GM12878 (cell line): ENCODE results near the gene RPL38. TPM values are rescaled to one million over a fixed set of nuclear protein-coding genes. Genes with fewer than 3 reads are reported as not detected.

Experiments
- ATAC-seq: fragments of 200-7000 bp; cut with Tn5 transposase; 3 replicates; pipeline ENCODE4 v1.9.1; 2020; ENCODE audit warnings: mild to moderate bottlenecking, moderate library complexity
- BruUV-seq: library from RNA; stranded (reverse); fragments of 400-500 nt; replicated peaks from 2 replicates; lab custom pipeline; 2021; lab: Mats Ljungman, UMichigan
- CTCF ChIA-PET: fragments of 300-600 bp; sonication (Branson Sonifier 250); formaldehyde crosslinking; extraction: SDS; loops from one replicate; lab custom pipeline; 2021; ENCODE audit warnings: inconsistent platforms; lab: Yijun Ruan, JAX
- POLR2A ChIA-PET: fragments of 350-600 bp; formaldehyde crosslinking; extraction: SDS; loops from one replicate; lab custom pipeline; 2021; ENCODE audit warnings: inconsistent platforms; lab: Charles Lee
- RAD21 ChIA-PET: fragments of 300-600 bp; sonication (Branson Sonifier 250); formaldehyde crosslinking; loops from one replicate; lab custom pipeline; 2023; ENCODE audit warnings: antibody characterized with exemption; ENCODE audit not compliant: unreplicated experiment; lab: Charles Lee
- SMC1A ChIA-PET: fragments of 300-600 bp; sonication (Branson Sonifier 250); formaldehyde crosslinking; loops from one replicate; lab custom pipeline; 2023; ENCODE audit not compliant: unreplicated experiment, uncharacterized antibody; lab: Charles Lee
- DNase-seq: peaks from one replicate; pipeline ENCODE4 v3.0.0-alpha.2; 2011; ENCODE audit warnings: low read depth, low spot score
- FAIRE-seq: peaks from 3 replicates; lab custom pipeline; 2011; peaks lifted over from hg19 to GRCh38; lab: Jason Lieb, UNC
- H2AFZ ChIP-seq: 2 replicates; pipeline ENCODE4 v1.6.0; 2011; ENCODE audit warnings: low read depth, low read length, control low read depth; ENCODE audit not compliant: control insufficient read depth
- H3K27ac ChIP-seq: 2 replicates; pipeline ENCODE4 v1.5.1; 2011; ENCODE audit warnings: control low read depth; ENCODE audit not compliant: control insufficient read depth, insufficient read depth
- H3K27me3 ChIP-seq, 2 experiments: replicated peaks in 1 of 2; 2 replicates each; pipeline versions ENCODE4 v1.6.0 to v1.6.1; 2011; ENCODE audit warnings: low read length in 1 of 2; ENCODE audit not compliant: control insufficient read depth in 2 of 2, insufficient read depth in 2 of 2
- H3K36me3 ChIP-seq, 2 experiments: 2 replicates each; pipeline ENCODE4 v1.5.1; 2011; ENCODE audit warnings: low read length in 1 of 2; ENCODE audit not compliant: control insufficient read depth in 2 of 2, insufficient read depth in 2 of 2
- H3K4me1 ChIP-seq: 2 replicates; pipeline ENCODE4 v1.6.1; 2011; ENCODE audit warnings: mild to moderate bottlenecking, low read length, moderate library complexity, mixed read lengths; ENCODE audit not compliant: control insufficient read depth, insufficient read depth
- H3K4me2 ChIP-seq: 2 replicates; pipeline ENCODE4 v1.6.0; 2011; ENCODE audit warnings: control low read depth; ENCODE audit not compliant: control insufficient read depth, insufficient read depth
- H3K4me3 ChIP-seq: fragments of 200-600 bp; sonication (generic); 2 replicates; pipeline ENCODE4 v1.5.1; 2016
- H3K79me2 ChIP-seq: 2 replicates; pipeline ENCODE4 v1.6.0; 2011; ENCODE audit warnings: low read length; ENCODE audit not compliant: control insufficient read depth, insufficient read depth
- H3K9ac ChIP-seq: 2 replicates; pipeline ENCODE4 v1.8.0; 2011; ENCODE audit warnings: low read length, control low read depth, mixed read lengths; ENCODE audit not compliant: control insufficient read depth, insufficient read depth
- H3K9me3 ChIP-seq: replicated peaks from 3 replicates; pipeline ENCODE4 v1.5.1; 2011; ENCODE audit warnings: mild to moderate bottlenecking, low read length; ENCODE audit not compliant: control insufficient read depth, insufficient read depth
- H4K20me1 ChIP-seq: 2 replicates; pipeline ENCODE4 v1.6.0; 2011; ENCODE audit not compliant: control insufficient read depth, insufficient read depth
- ATF2 ChIP-seq: IDR thresholded peaks from 2 replicates; pipeline ENCODE4 v1.6.1; 2012; ENCODE audit warnings: low read length, inconsistent platforms
- ATF3 ChIP-seq: IDR thresholded peaks from 2 replicates; pipeline ENCODE4 v1.6.1; 2011; ENCODE audit warnings: low read depth, mild to moderate bottlenecking, low read length, moderate library complexity, borderline replicate concordance; ENCODE audit errors: extremely low read depth
- BACH1 ChIP-seq: fragments of 450-650 bp; IDR thresholded peaks from 2 replicates; pipeline ENCODE4 v1.6.1; 2017; ENCODE audit warnings: mild to moderate bottlenecking, borderline replicate concordance
- BHLHE40 ChIP-seq, 2 experiments: fragments of 450-650 bp in 1 of 2; IDR thresholded peaks; 2 replicates each; pipeline ENCODE4 v1.6.1; 2011 to 2017; ENCODE audit warnings: low read depth in 2 of 2, borderline replicate concordance in 1 of 2, improper control_type of control experiment in 1 of 2, low read length in 1 of 2, mild to moderate bottlenecking in 1 of 2
- IKZF2 ChIP-seq, 2 experiments: fragments of 450-650 bp; IDR thresholded peaks; 2 replicates each; pipeline ENCODE4 v1.6.1; 2017; ENCODE audit warnings: mild to moderate bottlenecking in 2 of 2, moderate library complexity in 2 of 2
- PAX5 ChIP-seq: IDR thresholded peaks from 2 replicates; pipeline ENCODE4 v1.6.1; 2011; ENCODE audit warnings: low read depth, low read length, borderline replicate concordance
- POLR2A ChIP-seq: IDR thresholded peaks from 2 replicates; pipeline ENCODE4 v1.6.1; 2011; ENCODE audit warnings: low read depth, mild to moderate bottlenecking, low read length
- RAD51 ChIP-seq: fragments of 450-650 bp; IDR thresholded peaks from 2 replicates; pipeline ENCODE4 v1.6.1; 2016; ENCODE audit warnings: moderate library complexity, mild to moderate bottlenecking, inconsistent platforms
- RCOR1 ChIP-seq: conservative IDR thresholded peaks from 2 replicates; pipeline ENCODE4 v1.6.1; 2012; ENCODE audit warnings: low read depth, low read length, improper control_type of control experiment
- SKIL ChIP-seq: fragments of 450-650 bp; IDR thresholded peaks from 2 replicates; pipeline ENCODE4 v1.6.1; 2017; ENCODE audit warnings: mild to moderate bottlenecking, low read depth, inconsistent platforms; ENCODE audit not compliant: poor library complexity, severe bottlenecking
- SUZ12 ChIP-seq: fragments of 200-600 bp; sonication (generic); IDR thresholded peaks from one replicate; pipeline ENCODE4 v1.6.1; 2018; ENCODE audit warnings: antibody characterized with exemption, mild to moderate bottlenecking; ENCODE audit not compliant: unreplicated experiment
- USF2 ChIP-seq: IDR thresholded peaks from 2 replicates; pipeline ENCODE4 v1.6.1; 2011; ENCODE audit warnings: low read depth, low read length, improper control_type of control experiment, borderline replicate concordance
- ZBTB33 ChIP-seq: fragments of 450-650 bp; IDR thresholded peaks from 2 replicates; pipeline ENCODE4 v1.6.1; 2017; ENCODE audit warnings: mild to moderate bottlenecking
- ZNF217 ChIP-seq: fragments of 450-650 bp; IDR thresholded peaks from 2 replicates; pipeline ENCODE4 v1.6.1; 2017; ENCODE audit warnings: antibody characterized with exemption, mild to moderate bottlenecking
- in situ Hi-C: fragments of 300-500 bp; cut with MboI; formaldehyde crosslinking; loops from 9 replicates; pipeline ENCODE4 v1.14.3; 2018; ENCODE audit warnings: mixed read lengths
- intact Hi-C: fragments of 100-400 bp; cut with micrococcal nuclease; formaldehyde crosslinking; loops from one replicate; pipeline ENCODE4 v1.14.2; 2022; ENCODE audit not compliant: unreplicated experiment
- polyA plus RNA-seq, 11 experiments: library from polyadenylated mRNA; depleted of rRNA in 4 of 11; unstranded in 6 of 11; stranded (reverse) in 5 of 11; fragments of >200 nt; fragmentation: Nextera tagmentation in 4 of 11; fragmentation: Illumina TruSeq in 1 of 11; extraction: Ambion mirVana in 4 of 11; extraction: Trizol in 1 of 11; gene quantifications; 1 replicate in 1 of 11; 2 replicates in 10 of 11; pipeline versions ENCODE4 v1.2.1 to v1.2.3, GENCODE V29; 2011 to 2016; ENCODE audit warnings: inconsistent platforms in 2 of 11, missing spikeins in 2 of 11, low read depth in 1 of 11
- total RNA-seq, 4 experiments: library from RNA; depleted of rRNA in 3 of 4; stranded (reverse); fragments of >200 nt in 3 of 4; fragmentation: Illumina TruSeq in 1 of 4; extraction: Trizol in 1 of 4; gene quantifications; 2 replicates each; pipeline versions ENCODE4 v1.2.1 to v1.2.3, GENCODE V29; 2013 to 2021

Gene RPL38
- total and polyA plus RNA-seq, 10 of the 15 experiments (the other 5 are each of a cell fraction or from before 2014, with no cell fraction given), result 1,318 to 4,938 (median 2,673) TPM

- no TSS peak for BruUV-seq
- H4K20me1 ChIP-seq, result no peaks in the 10 kb centered on the region
- TF ChIP-seq SKIL, result no peak
- TF ChIP-seq RCOR1, result no peak
- TF ChIP-seq BACH1, result no peak
- TF ChIP-seq USF2, result no peak
- TF ChIP-seq BHLHE40 (IDR thresholded peaks at IDR 0.05; ENCODE audit: borderline replicate concordance in 1 of 2, low read depth in 2 of 2, low read length in 1 of 2), result no peak
- no peak for TF ChIP-seq POLR2A
- TF ChIP-seq ZNF217, result no peak
- no peak for TF ChIP-seq ATF3
- TF ChIP-seq ZBTB33, result no peak
- TF ChIP-seq IKZF2 (IDR thresholded peaks at IDR 0.05), result no peak
- TF ChIP-seq ATF2, result no peak
- no peak for TF ChIP-seq SUZ12
- TF ChIP-seq PAX5, result no peak
- TF ChIP-seq RAD51, result no peak
- TF ChIP-seq, all 136 proteins: peak for 0
- no peaks in the 10 kb centered on the region for H3K79me2 ChIP-seq
- intact Hi-C loops (no loop called here), in situ Hi-C loops (no loop called here)
- no peaks in the 10 kb centered on the region; the same call in 2 of the 3 replicates for H3K9me3 ChIP-seq
- H3K4me2 ChIP-seq, result no peak overlapping the region
- FAIRE-seq (no peak), ATAC-seq (no peak), DNase-seq (no peak)
- no peaks in the 10 kb centered on the region for H3K4me1 ChIP-seq
- SMC1A ChIA-PET, result no interaction called here
- no peaks in the 10 kb centered on the region for H3K36me3 ChIP-seq
- H2AFZ ChIP-seq, result no peak overlapping the region
- no peak overlapping the region for H3K4me3 ChIP-seq
- no peaks in the 10 kb centered on the region; a peak in 1 of 4 replicates for H3K27me3 ChIP-seq
- CTCF ChIA-PET, result no interaction called here
- H3K27ac ChIP-seq, result no peak overlapping the region
- H3K9ac ChIP-seq, result no peak overlapping the region
- POLR2A ChIA-PET, result no interaction called here
- RAD21 ChIA-PET, result no interaction called here
Observed at GRCh38 chr17:74158761-74159160, 44.7 kb upstream of the RPL38 start.
